IPS DF 6.9 (cell line): ENCODE measurements around the gene PDE3B.
"Not testable (repeated sequence)": the region's sequence is repeated elsewhere in the genome, so short reads cannot be mapped to it uniquely, and the experiment has no call there.

Experiments used
- DNase-seq: peaks from one replicate; pipeline ENCODE4 v3.0.0-alpha.2; 2013; ENCODE audit warnings: low read depth, low spot score
- H3K27ac ChIP-seq: one replicate; pipeline ENCODE4 v1.5.1; 2013; ENCODE audit warnings: low read length, control low read depth
- H3K27me3 ChIP-seq: 2 replicates; pipeline ENCODE4 v1.6.1; 2013; ENCODE audit warnings: mild to moderate bottlenecking, low read length; ENCODE audit not compliant: control insufficient read depth, insufficient read depth
- H3K36me3 ChIP-seq: 2 replicates; pipeline ENCODE4 v1.6.1; 2013; ENCODE audit warnings: low read length; ENCODE audit not compliant: control insufficient read depth, insufficient read depth
- H3K4me1 ChIP-seq: 2 replicates; pipeline ENCODE4 v1.6.1; 2013; ENCODE audit warnings: low read length; ENCODE audit not compliant: control insufficient read depth, insufficient read depth
- H3K4me3 ChIP-seq: 2 replicates; pipeline ENCODE4 v1.5.1; 2013; ENCODE audit warnings: mild to moderate bottlenecking, low read length
- H3K9me3 ChIP-seq: 2 replicates; pipeline ENCODE4 v1.6.1; 2013; ENCODE audit warnings: low read length, inconsistent platforms; ENCODE audit not compliant: control insufficient read depth, insufficient read depth
- WGBS: extraction: QIAGEN DNeasy Blood & Tissue Kit; methylation state at CpG from one replicate; pipeline ENCODE4 v1.1.7; 2013; ENCODE audit warnings: mixed read lengths, missing lambda C conversion rate; ENCODE audit not compliant: insufficient read length, insufficient coverage; 5-methylcytosine and 5-hydroxymethylcytosine counted together

PDE3B gene

GRCh38 chr11:14622223-14622954 lies 21.2 kb upstream of the PDE3B start:
- Histone ChIP-seq H3K36me3 (no peaks in the 10 kb centered on the region), H3K4me3 (no peak overlapping the region), H3K9me3 (no peaks in the 10 kb centered on the region), H3K27ac (no peak overlapping the region), H3K4me1 (no peaks in the 10 kb centered on the region), H3K27me3 (no peaks in the 10 kb centered on the region)
- DNase-seq, result no peak
- WGBS, result no CpG with 5 or more reads among the region's 5 CpGs

DNA sequence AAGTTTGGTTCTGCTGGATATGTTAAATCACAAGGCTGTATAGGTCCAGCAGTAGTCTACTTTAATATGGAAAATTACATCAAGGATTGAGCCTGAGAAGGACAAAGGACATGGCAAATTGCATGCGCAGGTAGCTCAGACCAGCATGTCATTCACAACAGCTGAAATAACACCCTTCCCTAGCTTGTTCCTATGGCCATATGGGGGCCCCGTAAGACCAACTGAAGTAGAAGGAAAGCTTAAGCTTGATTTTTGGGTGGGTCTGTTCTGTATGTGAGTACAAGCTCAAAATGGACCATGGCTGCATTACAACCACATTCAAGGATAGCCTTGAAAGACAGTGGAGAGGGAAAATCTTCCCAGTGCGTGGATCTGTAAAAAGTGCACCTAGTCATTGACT lies 20.6 kb upstream of the PDE3B start:
- no peaks in the 10 kb centered on the region for H3K27me3 ChIP-seq
- H3K36me3 ChIP-seq, result no peaks in the 10 kb centered on the region
- no peak for DNase-seq
- H3K27ac ChIP-seq, result no peak overlapping the region
- H3K4me3 ChIP-seq, result no peak overlapping the region
- H3K4me1 ChIP-seq, result no peaks in the 10 kb centered on the region
- H3K9me3 ChIP-seq, result no peaks in the 10 kb centered on the region
- no CpG with 5 or more reads among the region's 3 CpGs for WGBS

DNA sequence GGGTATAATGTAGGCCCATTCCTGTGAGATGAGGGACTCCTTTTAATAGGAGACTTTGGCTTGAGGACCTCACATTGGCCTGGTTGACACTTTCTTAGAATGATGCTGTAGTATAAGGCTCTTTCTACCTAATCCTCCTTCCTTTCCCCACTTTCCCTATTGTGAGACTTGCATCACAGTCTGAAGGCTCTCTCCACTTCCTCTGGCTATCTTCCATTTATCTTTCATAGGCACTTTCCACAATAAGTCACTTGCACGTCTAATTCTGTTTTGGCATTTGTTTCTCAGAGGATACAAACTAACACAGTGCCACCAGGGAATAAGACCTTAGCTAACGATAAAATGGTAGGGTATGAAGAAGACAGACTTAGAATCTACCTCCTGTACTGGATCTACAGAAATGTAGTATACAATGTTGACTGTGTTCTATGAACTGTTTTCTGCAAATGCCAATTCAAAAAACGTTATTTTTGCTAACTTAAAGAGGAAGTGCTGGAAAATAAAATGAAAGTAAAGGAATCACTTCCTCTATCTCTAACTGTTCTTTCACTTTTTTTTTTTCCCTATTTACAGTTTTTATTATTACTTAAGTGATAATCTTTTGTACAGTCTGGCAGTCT lies 17.9 kb upstream of the PDE3B start:
- Histone ChIP-seq H3K36me3 (no peaks in the 10 kb centered on the region), H3K4me3 (no peak overlapping the region), H3K27me3 (no peaks in the 10 kb centered on the region), H3K4me1 (no peaks in the 10 kb centered on the region), H3K9me3 (no peaks in the 10 kb centered on the region), H3K27ac (no peak overlapping the region)
- no peak for DNase-seq
- WGBS, result no CpG with 5 or more reads among the region's 3 CpGs

DNA sequence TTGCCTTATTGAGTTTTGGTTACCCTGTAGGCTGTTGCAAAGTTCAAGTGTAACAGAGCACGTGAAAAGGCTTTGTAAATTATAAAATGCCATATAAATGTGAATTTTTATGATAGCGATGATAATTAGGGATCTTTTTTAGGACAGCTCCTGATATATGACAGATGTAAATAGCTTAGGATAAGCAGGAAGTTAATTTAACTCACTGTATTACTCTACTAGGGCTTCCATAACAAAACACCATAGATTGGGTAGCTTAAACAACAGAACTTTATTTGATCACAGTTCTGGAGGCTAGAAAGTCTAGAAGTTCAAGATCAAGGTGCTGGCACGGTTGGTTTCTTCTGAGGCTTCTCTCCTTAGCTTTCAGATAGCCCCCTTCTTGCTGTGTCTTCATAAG lies 17.0 kb upstream of the PDE3B start:
- no peak for DNase-seq
- Histone ChIP-seq H3K27ac (no peak overlapping the region), H3K36me3 (no peaks in the 10 kb centered on the region), H3K27me3 (no peaks in the 10 kb centered on the region), H3K4me3 (no peak overlapping the region), H3K4me1 (no peaks in the 10 kb centered on the region), H3K9me3 (no peaks in the 10 kb centered on the region)
- WGBS, result 100% methylated on average over 2 of the region's 3 CpGs

- not testable (repeated sequence) for H3K27me3 ChIP-seq, H3K27ac ChIP-seq, DNase-seq, H3K4me3 ChIP-seq, H3K4me1 ChIP-seq, H3K9me3 ChIP-seq, H3K36me3 ChIP-seq
- WGBS, result no CpG with 5 or more reads among the region's 26 CpGs
Observed at GRCh38 chr11:14633506-14634224, 9.9 kb upstream of the PDE3B start.

- no peak overlapping the region for H3K27ac ChIP-seq
- no peaks in the 10 kb centered on the region for H3K27me3 ChIP-seq
- no peaks in the 10 kb centered on the region for H3K4me1 ChIP-seq
- H3K4me3 ChIP-seq, result no peak overlapping the region
- no peaks in the 10 kb centered on the region for H3K9me3 ChIP-seq
- H3K36me3 ChIP-seq, result no peaks in the 10 kb centered on the region
- DNase-seq, result no peak
- WGBS, result no CpG with 5 or more reads among the region's 1 CpG
Observed at GRCh38 chr11:14634813-14635212, 8.8 kb upstream of the PDE3B start.

DNA sequence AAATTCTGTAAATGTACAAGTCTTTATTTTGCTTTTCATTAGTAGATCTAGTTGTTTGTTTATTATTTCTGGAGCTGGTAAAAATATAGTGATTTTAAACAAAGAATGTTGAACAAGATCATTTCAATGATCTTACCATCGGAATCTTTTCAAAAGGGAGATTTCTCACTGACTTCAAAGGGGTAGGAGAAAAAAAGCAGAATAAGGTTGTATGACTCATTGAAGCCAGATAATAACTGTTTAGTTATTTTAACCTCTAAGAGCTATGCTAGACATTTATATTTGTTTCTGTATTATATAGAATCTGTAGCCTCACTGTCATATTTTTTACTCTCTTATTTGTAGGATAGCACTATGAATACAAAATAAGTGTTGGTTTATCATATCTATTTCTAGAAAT lies 8.1 kb upstream of the PDE3B start:
- no peaks in the 10 kb centered on the region for H3K27me3 ChIP-seq
- H3K9me3 ChIP-seq, result no peaks in the 10 kb centered on the region
- H3K36me3 ChIP-seq, result no peaks in the 10 kb centered on the region
- no CpG with 5 or more reads among the region's 1 CpG for WGBS
- no peaks in the 10 kb centered on the region for H3K4me1 ChIP-seq
- no peak overlapping the region for H3K4me3 ChIP-seq
- no peak for DNase-seq
- H3K27ac ChIP-seq, result no peak overlapping the region

DNA sequence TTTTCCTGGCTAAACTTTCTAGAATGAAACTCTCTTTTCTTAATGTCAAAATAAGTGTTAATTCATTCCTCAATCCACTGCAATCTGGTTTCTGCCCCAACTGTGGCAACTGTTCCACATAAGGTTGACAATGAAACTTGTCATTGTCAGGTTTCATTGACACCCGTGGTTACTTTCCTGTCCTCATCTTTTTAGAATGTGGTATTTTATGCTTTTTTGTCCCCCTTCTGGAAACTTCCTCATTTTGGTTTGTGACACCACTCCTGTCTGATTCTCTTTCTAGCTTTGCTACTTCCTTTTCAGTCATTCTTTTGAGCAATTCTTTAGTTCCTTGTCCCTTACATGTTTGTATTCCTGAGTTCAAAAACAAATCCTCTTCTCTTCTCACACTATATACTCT lies 7.5 kb upstream of the PDE3B start:
- no peak overlapping the region for H3K4me3 ChIP-seq
- WGBS, result no CpG with 5 or more reads among the region's 1 CpG
- H3K9me3 ChIP-seq, result no peaks in the 10 kb centered on the region
- no peaks in the 10 kb centered on the region for H3K36me3 ChIP-seq
- H3K27me3 ChIP-seq, result no peaks in the 10 kb centered on the region
- no peak overlapping the region for H3K27ac ChIP-seq
- H3K4me1 ChIP-seq, result no peaks in the 10 kb centered on the region
- no peak for DNase-seq

DNA sequence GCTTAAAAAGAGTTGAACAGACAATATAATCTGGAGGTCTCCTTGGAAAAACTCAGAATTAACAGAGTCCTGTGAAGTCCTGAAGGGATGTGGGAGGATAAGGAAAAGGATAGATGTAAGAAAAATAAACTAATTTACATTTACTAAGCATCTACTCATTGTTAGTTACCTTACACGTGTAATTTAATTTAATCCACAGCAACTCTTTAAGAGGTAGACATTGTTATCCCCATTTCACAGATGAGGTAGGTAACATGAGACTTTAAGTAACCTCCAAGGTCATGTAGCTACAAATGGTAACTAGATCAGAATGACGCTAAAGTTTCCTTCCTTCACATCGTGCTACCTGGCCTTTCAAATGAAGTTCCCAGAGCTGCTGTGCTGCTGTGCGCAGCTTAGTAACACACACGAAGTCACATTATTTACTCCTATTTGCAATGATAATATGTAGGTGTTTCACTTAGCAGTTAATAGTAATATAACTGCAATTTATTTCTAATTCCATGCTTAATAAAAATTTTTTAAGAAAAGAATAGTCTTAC lies 5.7 kb upstream of the PDE3B start:
- no CpG with 5 or more reads among the region's 5 CpGs for WGBS
- no peak for DNase-seq
- Histone ChIP-seq H3K9me3 (no peaks in the 10 kb centered on the region), H3K36me3 (no peaks in the 10 kb centered on the region), H3K4me3 (no peak overlapping the region), H3K27me3 (no peaks in the 10 kb centered on the region), H3K27ac (no peak overlapping the region), H3K4me1 (no peaks in the 10 kb centered on the region)

DNA sequence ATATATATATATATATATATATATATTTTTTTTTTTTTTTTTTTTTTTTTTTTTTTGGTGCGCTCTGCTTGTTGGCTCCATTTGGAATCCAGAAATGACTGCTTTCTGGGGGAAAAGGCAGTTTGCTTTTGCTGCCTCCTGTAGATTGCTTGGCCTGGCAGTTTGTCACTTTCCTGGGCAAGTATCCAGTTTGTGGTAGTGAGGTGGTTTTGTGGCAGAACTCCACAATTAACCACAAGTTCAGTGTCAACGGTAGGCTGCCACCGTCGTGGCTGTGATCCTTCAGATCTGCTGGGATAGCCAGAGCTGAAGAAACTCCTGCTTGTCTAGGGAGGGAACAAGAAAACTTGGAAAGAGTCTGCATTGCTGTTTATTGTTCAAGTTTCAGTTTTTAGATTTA lies 5.0 kb upstream of the PDE3B start:
- Histone ChIP-seq H3K27ac (no peak overlapping the region), H3K4me1 (no peaks in the 10 kb centered on the region), H3K9me3 (no peaks in the 10 kb centered on the region), H3K36me3 (no peaks in the 10 kb centered on the region), H3K4me3 (no peak overlapping the region), H3K27me3 (no peaks in the 10 kb centered on the region)
- no CpG with 5 or more reads among the region's 4 CpGs for WGBS
- DNase-seq, result no peak
